ENCODE measurements around the gene CELSR1. TPM values are rescaled to one million over a fixed set of nuclear protein-coding genes. Genes with fewer than 3 reads are reported as not detected.

Gene CELSR1
- total and polyA plus RNA-seq, 2 of the 13 experiments (the other 11 are each of a cell fraction or from before 2014, with no cell fraction given), result 0.78 to 1.8 TPM

GRCh38 chr22:46377525-46378425 is 159.6 kb downstream of the CELSR1 start (continued):
- TF ChIP-seq ZNF142 (CRISPR knock-in tag; IDR thresholded peaks at IDR 0.05) (0 out of 2 replicates have a peak, but pooled peaks have one; percentile 30), ZNF703 (CRISPR knock-in tag; IDR thresholded peaks at IDR 0.05; ENCODE audit: borderline replicate concordance) (peak; percentile 81; the same call in 1 of the 2 replicates), HMGXB4 (CRISPR knock-in tag; IDR thresholded peaks at IDR 0.05; ENCODE audit: borderline replicate concordance in 1 of 2, low read depth in 1 of 2) (peak in 1 of 2 experiments; percentile 61; a peak in 3 of 4 replicates), HMG20B (CRISPR knock-in tag; conservative IDR thresholded peaks at IDR 0.05) (peak; percentile 86), SOX13 (IDR thresholded peaks at IDR 0.05) (peak; percentile 82), SOX13 (CRISPR knock-in tag; conservative IDR thresholded peaks at IDR 0.05 in 1 of 2, IDR thresholded peaks at IDR 0.05 in 1 of 2) (peak in 1 of 2 experiments; percentile 89; a peak in 2 of 4 replicates), ZNF761 (CRISPR knock-in tag; conservative IDR thresholded peaks at IDR 0.05) (peak; percentile 70; the same call in 1 of the 2 replicates), TP53 (CRISPR knock-in tag; conservative IDR thresholded peaks at IDR 0.05) (no peak), NFYC (CRISPR knock-in tag; IDR thresholded peaks at IDR 0.05) (no peak; the same call in 1 of the 2 replicates), NFE2L1 (CRISPR knock-in tag; IDR thresholded peaks at IDR 0.05; ENCODE audit: borderline replicate concordance) (0 out of 2 replicates have a peak, but pooled peaks have one; percentile 3), TOE1 (CRISPR knock-in tag; IDR thresholded peaks at IDR 0.05) (no peak), ZMYM4 (CRISPR knock-in tag; IDR thresholded peaks at IDR 0.05) (peak; percentile 18; the same call in 1 of the 2 replicates), SIN3A (IDR thresholded peaks at IDR 0.05; ENCODE audit: borderline replicate concordance, low read depth, low read length) (peak; percentile 75; the same call in 1 of the 2 replicates), PBX3 (CRISPR knock-in tag; IDR thresholded peaks at IDR 0.05; ENCODE audit: borderline replicate concordance) (no peak), ZNF432 (CRISPR knock-in tag; IDR thresholded peaks at IDR 0.05; ENCODE audit: borderline replicate concordance) (no peak), ZNF263 (CRISPR knock-in tag; IDR thresholded peaks at IDR 0.05) (no peak), MBD4 (IDR thresholded peaks at IDR 0.05; ENCODE audit: borderline replicate concordance, low read length) (no peak), ZSCAN20 (CRISPR knock-in tag; IDR thresholded peaks at IDR 0.05; ENCODE audit: borderline replicate concordance) (no peak), MIER2 (CRISPR knock-in tag; IDR thresholded peaks at IDR 0.05) (no peak; the same call in 1 of the 2 replicates), HNRNPL (IDR thresholded peaks at IDR 0.05; ENCODE audit: low read depth, low read length) (peak; percentile 97)
